Putamen (tissue), 1 donor: Measurements from ENCODE around the gene METTL24.
"Not testable (repeated sequence)": the region's sequence is repeated elsewhere in the genome, so short reads cannot be mapped to it uniquely, and the experiment has no call there.

ENCODE experiments used
- DNase-seq: peaks from one replicate; pipeline ENCODE4 v3.0.0-alpha.2; 2016; ENCODE audit warnings: low spot score

METTL24 gene

DNA sequence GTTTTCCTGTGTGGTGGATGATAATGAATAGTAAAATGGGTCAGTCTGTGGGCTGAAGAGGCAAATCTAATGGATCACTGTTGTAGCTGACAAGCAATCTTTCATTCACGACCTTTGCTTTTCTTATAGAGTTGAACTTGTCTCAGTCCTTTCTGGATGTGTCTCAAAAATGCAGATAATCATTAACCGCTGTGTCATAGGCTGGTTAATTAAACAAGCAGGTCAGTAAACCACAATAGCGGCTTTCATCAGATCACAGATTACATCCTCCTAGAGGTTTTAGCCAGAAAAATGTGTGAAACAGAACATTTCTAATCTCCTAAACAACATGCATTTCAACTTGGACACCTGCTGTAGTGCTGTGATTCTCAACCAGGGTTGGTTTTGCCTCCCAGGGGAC lies 2.5 kb upstream of the METTL24 start:
- no peak for DNase-seq

DNA sequence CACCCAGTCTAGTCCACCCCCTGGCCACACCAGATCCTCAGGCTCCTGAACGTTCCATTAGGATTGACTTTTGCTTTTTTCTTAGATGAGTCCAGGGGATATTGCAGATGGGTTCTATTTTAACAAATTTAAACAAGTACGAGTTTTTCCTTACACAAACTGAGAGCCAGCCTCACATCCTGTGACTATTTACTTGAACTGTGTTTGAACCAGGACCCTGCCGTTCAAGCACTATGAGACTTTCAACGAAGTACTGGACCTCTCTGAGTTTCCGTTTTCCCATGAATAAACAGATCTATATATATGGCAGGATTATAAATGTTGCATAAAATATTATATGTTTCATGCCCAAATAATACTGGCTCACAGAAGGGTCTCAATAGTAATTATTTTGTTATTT lies 1.4 kb upstream of the METTL24 start:
- DNase-seq, result no peak

DNA sequence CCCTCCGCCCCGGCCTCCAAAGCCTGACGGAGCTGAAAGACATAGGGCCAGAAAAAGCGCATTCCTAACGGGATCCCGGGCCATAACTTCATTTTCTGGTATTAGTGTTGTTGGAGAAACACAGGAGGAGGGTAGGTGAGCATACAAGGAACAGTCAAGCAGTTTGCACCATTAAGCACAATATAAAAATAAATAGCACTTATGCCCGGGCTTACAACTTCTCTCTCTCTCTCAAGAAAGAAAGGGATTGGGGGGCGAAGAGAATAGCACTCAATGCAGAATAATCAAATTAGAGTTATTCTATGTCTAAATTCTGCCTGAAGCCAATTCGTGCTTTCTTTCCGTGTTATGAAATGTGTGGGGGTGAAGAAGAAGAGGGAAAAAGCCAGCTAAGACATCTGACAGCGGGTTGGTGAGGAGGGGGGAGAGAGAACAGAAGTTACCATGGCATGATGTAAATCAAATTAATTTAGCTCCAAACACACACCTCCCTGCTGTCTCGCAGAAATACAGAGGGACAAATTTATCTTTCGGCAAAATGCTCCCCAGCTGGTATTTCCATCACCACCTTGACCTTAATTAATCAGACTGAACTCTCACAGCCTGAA lies 508 bp upstream of the METTL24 start:
- peak; percentile 81 for DNase-seq

DNA sequence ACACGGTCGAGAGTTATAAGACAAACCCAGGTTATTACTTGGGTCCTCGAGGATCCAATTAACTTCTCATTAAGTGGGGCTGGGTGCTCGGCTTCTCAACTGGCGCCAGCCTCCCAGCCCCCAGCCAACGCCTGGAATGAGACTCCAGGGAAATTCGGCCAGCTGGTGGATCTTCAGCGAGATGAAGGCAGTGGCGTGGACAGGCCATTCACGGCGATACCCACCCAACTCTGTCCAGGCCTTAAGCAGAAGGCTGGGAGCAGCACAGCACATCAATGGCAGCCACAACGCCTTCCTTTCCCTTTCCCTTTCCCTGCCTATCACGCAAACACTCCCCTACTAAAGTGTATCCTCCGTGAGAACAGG lies 868 bp downstream of the METTL24 start:
- no peak for DNase-seq

DNA sequence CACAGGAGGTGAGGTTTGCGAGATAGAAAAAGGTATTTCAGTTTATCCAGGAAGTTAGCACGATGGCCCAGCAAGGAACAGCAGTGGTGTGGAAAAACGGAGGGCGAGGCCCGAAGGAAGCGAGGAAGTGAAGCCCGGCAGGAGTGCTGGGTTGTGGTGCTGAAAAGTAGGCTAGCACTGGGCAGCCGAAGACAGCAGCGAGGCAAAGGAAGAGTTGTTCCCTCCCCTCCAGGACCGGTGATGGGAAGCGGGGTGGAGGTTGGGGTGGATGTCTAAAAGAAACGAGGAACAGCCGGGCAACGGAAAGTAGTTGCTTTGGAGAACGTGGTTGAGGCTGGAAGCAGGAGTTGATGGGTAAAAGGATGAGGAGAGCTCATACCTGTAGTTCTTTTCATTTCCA lies 1.4 kb downstream of the METTL24 start:
- DNase-seq, result no peak

DNA sequence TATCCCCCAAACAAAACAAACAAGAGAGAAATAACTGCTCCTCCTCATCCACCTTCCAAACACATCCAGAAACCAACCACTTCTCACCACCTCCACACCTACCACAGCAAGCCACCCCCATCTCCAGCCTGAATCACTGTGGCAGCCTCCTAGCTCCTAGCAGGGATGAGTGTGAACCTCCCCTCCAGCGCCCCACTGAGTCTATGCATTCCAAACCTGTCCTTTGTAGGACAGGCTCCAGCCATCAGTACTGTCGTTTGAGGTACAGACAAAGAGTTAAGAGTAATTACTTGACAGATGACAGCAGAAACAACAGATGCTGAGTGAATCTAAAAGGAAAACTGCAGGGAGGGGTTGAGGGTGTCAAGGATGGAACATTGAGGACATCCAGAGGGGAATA lies 2.4 kb downstream of the METTL24 start:
- DNase-seq, result peak; percentile 51

DNA sequence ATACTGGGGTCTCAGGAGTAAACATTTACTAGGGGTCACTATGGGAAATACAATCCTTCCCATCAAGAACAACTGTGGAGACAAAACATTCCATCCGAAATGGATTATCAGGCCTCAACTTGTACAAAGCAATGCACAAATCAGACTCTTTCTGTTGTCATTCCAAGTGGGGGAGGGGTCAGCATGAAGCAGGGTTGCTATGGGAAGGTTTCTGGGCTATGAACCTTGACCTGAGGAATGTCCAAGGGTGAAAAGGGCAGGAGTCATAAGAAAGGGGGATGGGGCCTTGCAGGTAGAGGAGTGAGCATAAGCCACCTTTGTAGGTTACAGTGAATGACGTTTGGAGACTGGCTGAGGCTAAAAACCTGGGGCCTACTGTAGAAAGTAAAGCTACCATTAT lies 3.1 kb downstream of the METTL24 start:
- no peak for DNase-seq

DNA sequence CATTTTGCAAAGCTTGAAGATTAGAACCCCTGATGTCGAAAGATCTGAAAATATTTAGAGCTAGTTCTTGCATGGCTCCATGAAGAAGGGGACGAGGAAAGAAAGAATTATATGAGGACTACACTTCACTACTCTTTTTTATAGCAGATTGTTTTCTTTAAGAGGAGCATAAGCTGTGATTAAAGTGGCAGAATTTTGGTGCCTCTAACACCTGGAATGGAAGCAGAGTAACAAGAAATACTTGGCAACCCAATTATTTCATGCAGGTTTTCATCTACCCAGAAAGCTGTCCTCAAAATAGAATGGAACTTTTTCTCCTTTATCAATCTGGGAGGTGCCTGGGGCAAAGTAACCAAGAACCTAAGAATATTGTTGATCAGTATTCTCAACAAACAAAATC lies 4.0 kb downstream of the METTL24 start:
- no peak for DNase-seq

DNA sequence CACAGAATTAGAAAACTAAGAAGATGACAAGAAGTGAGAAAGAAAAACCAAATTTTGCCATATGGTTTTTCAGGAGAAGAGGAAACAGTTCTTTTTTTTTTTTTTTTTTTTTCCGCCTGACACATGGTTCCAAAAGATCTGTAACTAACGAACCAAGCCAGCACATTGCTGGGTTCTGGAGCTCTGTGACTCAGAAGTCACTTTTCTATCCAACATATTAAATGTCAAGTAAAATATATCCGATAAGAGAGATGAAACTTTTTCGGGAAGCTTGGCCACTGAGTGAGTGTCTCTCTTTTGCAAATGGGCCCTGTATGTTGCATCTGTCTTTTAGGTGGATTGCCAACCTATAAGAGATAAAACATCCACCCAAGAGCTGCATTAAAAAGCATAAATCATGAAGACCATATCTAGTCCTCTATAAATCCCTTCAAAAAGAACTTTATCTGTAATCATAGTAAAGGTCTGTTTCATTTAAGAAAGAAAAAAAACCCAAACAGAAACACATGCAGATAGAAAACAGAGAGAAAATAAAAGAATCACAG lies 4.6 kb downstream of the METTL24 start:
- no peak for DNase-seq

DNA sequence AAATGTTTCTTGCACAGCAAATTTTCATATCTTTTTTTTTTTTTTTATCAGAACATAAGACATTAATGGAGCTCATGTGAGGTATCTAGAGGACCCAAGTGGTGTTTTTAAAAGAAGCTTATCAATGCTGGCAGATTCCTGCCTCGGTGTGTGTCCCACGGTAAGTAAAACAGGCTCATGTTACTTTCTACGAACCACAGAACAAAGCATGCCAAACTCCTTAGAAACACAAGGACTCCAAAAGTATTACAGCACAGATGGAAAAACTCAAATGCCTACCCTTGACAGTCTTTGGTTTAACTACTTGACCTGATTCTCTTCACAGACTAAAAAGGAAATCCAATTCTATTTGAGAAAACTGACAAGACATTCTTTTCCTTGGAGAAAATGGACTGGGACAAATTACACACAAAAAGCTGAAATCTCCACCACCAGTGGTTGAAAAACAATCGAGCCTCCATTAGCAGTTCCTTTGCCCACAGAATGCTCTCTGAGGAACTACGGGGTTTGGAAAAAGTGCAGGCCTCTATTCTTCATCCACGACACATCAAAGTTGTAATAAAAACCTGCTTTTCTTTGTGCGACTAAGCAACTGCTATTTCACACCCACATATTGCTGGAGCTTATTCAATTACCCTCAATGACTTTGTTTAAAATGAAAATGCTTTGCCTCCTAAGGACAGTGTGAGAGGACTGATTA lies 5.4 kb downstream of the METTL24 start:
- DNase-seq, result no peak

DNA sequence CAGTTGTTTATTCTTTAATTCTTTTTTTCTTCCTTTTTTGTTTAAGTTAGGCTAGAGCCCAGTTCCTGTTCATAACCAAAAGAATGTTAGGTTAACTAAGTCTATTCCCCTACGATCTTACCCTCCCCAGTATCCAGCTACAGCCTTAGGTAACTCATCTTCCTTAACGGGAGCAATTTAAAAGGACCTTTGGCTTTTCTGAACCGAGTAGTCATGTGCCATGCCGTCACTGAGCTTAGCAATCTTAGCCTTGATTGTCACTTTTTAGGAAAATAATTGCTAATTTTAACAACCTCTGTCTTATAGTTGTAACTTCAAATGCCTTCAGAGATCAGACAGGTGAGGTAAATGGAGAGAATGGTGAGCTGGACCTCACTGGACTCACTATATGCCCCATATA lies 6.2 kb downstream of the METTL24 start:
- no peak for DNase-seq

DNA sequence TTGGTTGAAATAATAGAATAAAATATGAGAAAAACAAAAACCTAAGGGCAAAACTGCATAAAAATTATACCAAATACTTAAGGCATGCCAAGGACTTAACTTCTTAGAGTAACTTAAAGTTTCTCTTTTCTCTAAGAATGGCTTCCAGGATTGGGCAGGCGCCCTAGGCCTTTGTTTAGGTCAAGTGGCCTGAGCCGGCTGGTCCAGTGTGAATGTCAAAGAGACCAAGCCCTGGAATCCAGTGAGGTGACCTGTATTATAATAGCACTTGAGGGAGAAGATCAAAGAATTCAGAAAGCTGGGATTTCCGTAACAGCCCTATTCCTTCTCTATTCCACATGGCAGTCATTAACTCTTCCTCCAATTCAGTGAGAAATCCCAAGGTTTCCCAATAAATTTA lies 6.6 kb downstream of the METTL24 start:
- no peak for DNase-seq

DNA sequence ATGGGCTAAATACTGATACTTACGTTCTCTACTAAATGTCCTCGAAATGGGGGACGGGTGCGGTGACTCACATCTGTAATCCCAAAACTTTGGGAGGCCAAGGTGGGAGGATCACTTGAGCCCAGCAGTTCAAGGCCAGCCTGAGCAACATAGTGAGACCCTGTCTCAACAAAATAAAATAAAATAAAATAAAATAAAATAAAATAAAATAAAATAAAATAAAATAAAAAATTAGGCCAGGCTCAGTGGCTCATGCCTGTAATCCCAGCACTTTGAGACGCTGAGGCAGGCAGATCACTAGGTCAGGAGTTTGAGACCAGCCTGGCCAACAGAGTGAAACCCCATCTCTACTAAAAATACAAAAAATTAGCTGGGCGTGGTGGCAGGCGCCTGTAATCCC lies 7.6 kb downstream of the METTL24 start:
- not testable (repeated sequence) for DNase-seq

DNA sequence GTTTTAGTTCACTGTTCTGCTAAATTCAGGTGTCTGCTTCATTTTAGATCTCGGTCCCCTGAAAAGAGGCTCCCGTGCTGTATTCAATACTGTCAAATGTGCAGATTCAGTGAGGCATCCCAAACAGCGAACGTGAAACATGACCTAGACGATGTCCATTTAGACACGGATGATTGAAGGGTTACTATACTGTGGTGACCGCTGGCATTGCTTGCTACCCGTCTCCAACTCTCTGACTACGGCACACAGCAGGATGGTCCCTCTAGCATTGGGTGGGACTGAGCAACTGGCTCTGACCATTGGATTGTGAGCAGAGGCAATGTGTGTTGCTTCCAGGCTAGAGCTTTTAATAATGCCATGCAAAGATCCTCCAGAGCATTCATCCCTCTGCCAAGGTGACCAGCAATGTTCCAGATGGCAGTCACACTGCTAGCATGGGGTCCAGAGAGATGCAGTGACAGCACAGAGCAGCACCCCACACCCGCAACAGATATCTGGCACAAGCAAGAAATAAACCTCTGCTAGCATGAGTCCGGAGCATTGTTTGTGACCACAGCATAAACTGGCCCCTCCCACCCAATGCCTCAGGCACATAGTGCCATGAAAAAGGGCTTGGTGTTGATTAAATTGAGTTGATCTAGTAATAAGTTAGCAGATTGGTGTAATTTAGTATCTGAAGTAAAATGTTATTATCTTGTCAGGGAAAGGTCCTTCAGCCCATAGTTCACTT lies 9.0 kb downstream of the METTL24 start:
- DNase-seq, result no peak

DNA sequence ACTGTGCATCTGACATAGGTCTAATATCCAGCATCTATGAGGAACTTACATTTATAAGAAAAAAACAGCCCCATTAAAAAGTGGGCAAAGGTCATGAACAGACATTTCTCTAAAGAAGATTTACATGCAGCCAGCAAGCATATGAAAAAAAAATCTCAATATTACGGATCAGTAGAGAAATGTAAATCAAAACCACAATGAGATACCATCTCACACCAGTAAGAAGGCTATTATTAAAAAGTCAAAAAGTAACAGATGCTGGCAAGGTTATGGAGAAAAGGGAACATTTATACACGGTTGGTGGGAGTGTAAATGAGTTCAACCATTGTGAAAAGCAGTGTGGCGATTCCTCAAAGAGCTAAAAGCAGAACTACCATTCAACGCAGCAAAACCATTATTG lies 13.1 kb downstream of the METTL24 start:
- no peak for DNase-seq

DNA sequence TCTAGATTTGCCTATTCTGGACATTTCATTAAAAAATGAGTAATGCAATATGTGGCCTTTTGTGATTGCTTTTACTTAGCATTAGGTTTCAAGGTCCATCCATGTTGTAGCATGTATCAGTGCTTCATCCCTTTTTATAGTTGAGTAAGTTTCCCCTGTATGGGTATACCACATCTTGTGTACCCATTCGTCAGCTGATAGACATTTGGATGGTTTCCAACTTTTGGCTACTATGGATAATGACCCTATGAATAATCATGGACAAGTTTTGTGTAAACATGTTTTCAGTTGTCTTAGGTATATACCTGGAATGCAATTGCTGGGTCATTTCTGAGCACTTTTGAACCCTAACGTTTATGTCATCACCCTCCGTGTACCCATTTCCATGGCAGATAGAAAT lies 15.4 kb downstream of the METTL24 start:
- DNase-seq, result no peak

DNA sequence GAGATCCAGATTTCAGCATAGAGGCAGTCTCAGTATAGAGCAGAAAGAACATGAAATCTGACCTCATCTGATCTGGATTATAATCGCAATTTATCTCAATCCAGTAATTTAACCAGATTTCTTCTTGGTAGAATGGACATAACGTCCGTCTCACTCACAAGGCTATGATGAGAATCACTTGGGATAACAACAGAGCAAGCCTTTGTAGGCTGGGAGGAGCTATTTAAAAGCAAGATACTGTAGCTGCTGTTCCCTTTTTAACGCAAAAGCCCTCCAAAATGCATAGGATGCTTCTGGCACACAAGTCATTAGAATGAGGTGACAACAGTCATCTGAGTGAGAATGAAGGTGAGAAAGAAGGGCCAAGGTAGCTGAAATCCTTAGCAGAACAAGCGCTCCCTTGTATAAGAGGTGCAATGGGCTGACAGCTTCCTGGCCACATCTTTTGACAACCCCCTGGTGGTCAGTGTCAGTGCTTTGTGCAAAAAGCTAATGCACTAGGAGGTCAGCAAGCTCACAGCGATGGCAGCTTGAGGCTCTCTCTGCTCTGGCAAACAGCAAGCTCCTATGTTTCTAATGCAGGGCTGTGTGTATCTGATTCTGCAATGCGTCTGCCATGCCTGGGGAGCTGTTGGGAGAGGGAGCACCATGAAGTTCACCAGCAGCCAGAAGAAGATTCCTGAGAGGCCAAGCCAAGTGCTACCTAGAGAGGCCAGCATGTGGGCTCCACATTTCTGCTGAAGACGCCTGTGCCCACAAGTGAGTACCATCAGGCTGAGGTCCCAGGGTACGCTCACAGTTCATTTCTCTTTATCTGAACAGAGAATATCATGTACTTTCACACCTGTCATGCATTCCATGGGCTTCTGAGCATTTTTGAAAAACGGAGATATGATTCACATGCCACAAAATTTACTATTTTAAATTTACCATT lies 16.2 kb downstream of the METTL24 start:
- DNase-seq, result no peak

DNA sequence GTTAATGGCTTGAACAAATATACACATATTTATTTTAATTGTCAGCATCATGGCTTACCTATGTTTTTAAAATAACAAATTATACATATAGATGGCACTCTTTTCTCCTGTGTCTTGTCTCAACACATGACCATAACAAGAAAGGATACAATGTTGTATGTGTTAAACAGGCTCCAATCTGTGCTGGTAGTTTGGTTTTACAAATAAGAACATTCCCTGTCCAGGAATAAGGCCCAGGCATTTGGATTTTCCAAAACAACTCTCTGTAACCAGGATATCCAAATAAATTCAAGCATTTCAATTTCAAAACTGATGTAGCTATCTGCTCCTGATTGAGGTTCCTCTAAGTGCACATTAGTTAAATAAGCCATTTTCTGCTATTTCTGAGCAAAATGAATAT lies 17.1 kb downstream of the METTL24 start:
- no peak for DNase-seq

DNA sequence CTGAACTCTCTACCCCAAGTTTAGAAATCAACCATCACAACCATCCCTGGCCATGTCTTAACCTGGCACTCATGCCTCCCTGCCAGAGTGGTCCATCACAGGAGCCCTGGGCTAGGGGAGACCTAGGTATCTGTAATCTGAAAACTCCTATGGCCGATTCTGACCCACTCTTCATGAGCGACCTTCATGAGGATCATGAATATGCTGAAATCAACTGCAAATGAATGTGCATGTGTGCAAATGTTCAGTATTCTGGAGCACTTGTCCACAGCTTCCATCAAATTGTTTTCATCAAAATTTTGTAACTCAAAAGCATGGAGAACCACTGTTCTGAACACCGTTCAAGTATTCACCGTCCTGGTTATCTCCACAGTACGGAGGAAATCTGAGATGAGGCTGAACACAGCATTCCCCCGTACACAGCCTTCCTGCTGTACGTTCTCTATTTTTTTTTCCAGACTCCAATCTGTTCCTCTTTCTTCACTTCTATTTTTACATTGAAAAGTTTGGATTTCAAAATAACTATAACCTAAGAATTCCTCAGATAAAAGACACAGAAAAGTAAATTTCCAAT lies 17.7 kb downstream of the METTL24 start:
- DNase-seq, result no peak

DNA sequence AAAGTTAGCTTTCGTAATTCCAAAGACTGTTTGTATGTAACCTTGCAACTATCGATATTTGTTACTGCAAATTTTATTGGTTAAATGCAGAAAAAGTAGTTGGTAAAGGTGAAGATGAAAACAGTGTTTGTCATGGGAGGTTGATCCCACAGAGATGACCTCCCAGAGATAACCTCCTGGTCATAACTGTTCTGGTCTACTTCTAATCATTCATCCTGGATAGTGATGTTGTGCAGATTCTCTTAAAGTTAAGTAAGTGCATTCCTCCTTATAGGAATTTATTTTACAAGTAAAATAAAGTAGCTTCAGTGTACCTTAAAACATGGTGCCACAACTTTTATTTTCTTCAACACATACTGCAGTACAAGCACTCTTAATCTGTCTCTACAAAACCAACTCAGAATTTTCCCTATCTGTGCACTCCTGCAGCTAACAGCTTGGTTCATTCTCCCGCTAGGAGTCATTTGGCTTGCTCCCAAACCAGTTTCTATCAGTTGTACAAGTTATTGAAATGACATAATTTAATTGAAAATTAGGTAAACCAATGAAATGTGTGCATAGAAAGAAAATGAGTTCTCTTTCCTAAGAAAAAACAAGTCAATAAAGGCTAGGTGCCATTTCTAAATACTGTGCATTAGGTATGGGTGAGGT lies 19.2 kb downstream of the METTL24 start:
- no peak for DNase-seq

DNA sequence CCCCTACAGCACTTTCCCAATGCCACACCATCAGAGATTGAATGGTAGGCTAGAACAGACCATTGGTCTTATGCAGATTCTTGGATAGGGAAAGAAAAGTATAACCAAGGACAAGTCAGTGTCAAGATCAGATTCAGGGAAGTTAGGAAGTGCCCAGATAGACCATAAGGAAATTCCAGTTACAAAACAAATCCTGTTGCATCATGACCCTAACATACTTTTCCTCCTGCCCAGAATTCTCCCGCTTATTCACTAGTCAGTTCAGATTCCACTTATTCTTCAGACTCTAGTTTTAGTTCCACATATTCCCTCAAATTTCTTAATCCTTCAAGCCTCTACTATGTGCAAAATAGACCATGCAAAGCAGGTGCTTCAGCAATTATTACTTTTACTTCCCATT lies 20.7 kb downstream of the METTL24 start:
- no peak for DNase-seq
